Measurements from ENCODE around the gene VWA5B1.

The VWA5B1 gene

GRCh38 chr1:20324704-20325406 lies 34.2 kb downstream of the VWA5B1 start:
- Histone ChIP-seq H3K79me2 (ENCODE audit: control insufficient read depth, insufficient read depth, low read length) (no peaks in the 10 kb centered on the region), H3K18ac (ENCODE audit: low read length) (no peak overlapping the region), H4K5ac (ENCODE audit: low read length) (no peak overlapping the region), H3K4me1 (ENCODE audit: control insufficient read depth, low read depth, low read length) (no peaks in the 10 kb centered on the region), H3K56ac (ENCODE audit: low read length) (no peak overlapping the region), H3K27ac (ENCODE audit: low read depth, low read length) (no peak overlapping the region), H3K23ac (ENCODE audit: low read length) (no peak overlapping the region), H3K4me3 (ENCODE audit: low read length) (no peak overlapping the region), H3K79me1 (ENCODE audit: low read length) (no peaks in the 10 kb centered on the region), H2BK15ac (replicated peaks; ENCODE audit: low read depth) (no peak overlapping the region), H3K9ac (ENCODE audit: low read length) (no peak overlapping the region), H3K36me3 (ENCODE audit: control insufficient read depth, insufficient read depth, low read length) (no peaks in the 10 kb centered on the region), H3K4me2 (ENCODE audit: low read length) (no peak overlapping the region), H2AK5ac (ENCODE audit: low read length) (no peak overlapping the region), H4K8ac (ENCODE audit: low read depth, low read length) (no peak overlapping the region), H2BK5ac (ENCODE audit: low read length) (no peak overlapping the region), H3K4ac (ENCODE audit: low read depth, low read length) (no peak overlapping the region), H3K27me3 (ENCODE audit: insufficient read depth, low read length, poor library complexity) (no peaks in the 10 kb centered on the region), H2BK120ac (ENCODE audit: low read depth, low read length) (no peak overlapping the region)
- DNase-seq = no peak
- no CpG with 5 or more reads among the region's 8 CpGs for WGBS (ENCODE audit: extremely low coverage, insufficient coverage, low lambda C conversion rate)

GRCh38 chr1:20325407-20325843 lies 34.8 kb downstream of the VWA5B1 start:
- Histone ChIP-seq H3K4me2 (ENCODE audit: low read length) (no peak overlapping the region), H3K36me3 (ENCODE audit: control insufficient read depth, insufficient read depth, low read length) (no peaks in the 10 kb centered on the region), H3K4ac (ENCODE audit: low read depth, low read length) (no peak overlapping the region), H2BK120ac (ENCODE audit: low read depth, low read length) (no peak overlapping the region), H3K23ac (ENCODE audit: low read length) (no peak overlapping the region), H4K8ac (ENCODE audit: low read depth, low read length) (no peak overlapping the region), H3K4me1 (ENCODE audit: control insufficient read depth, low read depth, low read length) (no peaks in the 10 kb centered on the region), H2AK5ac (ENCODE audit: low read length) (no peak overlapping the region), H3K4me3 (ENCODE audit: low read length) (no peak overlapping the region), H3K18ac (ENCODE audit: low read length) (no peak overlapping the region), H3K27me3 (ENCODE audit: insufficient read depth, low read length, poor library complexity) (no peaks in the 10 kb centered on the region), H3K56ac (ENCODE audit: low read length) (no peak overlapping the region), H2BK5ac (ENCODE audit: low read length) (no peak overlapping the region), H3K79me1 (ENCODE audit: low read length) (no peaks in the 10 kb centered on the region), H2BK15ac (replicated peaks; ENCODE audit: low read depth) (no peak overlapping the region), H3K27ac (ENCODE audit: low read depth, low read length) (no peak overlapping the region), H4K5ac (ENCODE audit: low read length) (no peak overlapping the region), H3K9ac (ENCODE audit: low read length) (no peak overlapping the region), H3K79me2 (ENCODE audit: control insufficient read depth, insufficient read depth, low read length) (no peaks in the 10 kb centered on the region)
- no CpG with 5 or more reads among the region's 3 CpGs for WGBS (ENCODE audit: extremely low coverage, insufficient coverage, low lambda C conversion rate)
- DNase-seq = no peak

GRCh38 chr1:20325844-20326420 lies 35.3 kb downstream of the VWA5B1 start:
- Histone ChIP-seq H2BK15ac (replicated peaks; ENCODE audit: low read depth) (no peak overlapping the region), H4K5ac (ENCODE audit: low read length) (no peak overlapping the region), H2AK5ac (ENCODE audit: low read length) (no peak overlapping the region), H3K79me1 (ENCODE audit: low read length) (no peaks in the 10 kb centered on the region), H2BK5ac (ENCODE audit: low read length) (no peak overlapping the region), H3K27ac (ENCODE audit: low read depth, low read length) (no peak overlapping the region), H3K18ac (ENCODE audit: low read length) (no peak overlapping the region), H3K9ac (ENCODE audit: low read length) (no peak overlapping the region), H3K4ac (ENCODE audit: low read depth, low read length) (no peak overlapping the region), H3K4me3 (ENCODE audit: low read length) (no peak overlapping the region), H3K79me2 (ENCODE audit: control insufficient read depth, insufficient read depth, low read length) (no peaks in the 10 kb centered on the region), H3K36me3 (ENCODE audit: control insufficient read depth, insufficient read depth, low read length) (no peaks in the 10 kb centered on the region), H2BK120ac (ENCODE audit: low read depth, low read length) (no peak overlapping the region), H3K27me3 (ENCODE audit: insufficient read depth, low read length, poor library complexity) (no peaks in the 10 kb centered on the region), H3K4me1 (ENCODE audit: control insufficient read depth, low read depth, low read length) (no peaks in the 10 kb centered on the region), H3K56ac (ENCODE audit: low read length) (no peak overlapping the region), H3K4me2 (ENCODE audit: low read length) (no peak overlapping the region), H4K8ac (ENCODE audit: low read depth, low read length) (no peak overlapping the region), H3K23ac (ENCODE audit: low read length) (no peak overlapping the region)
- 100% methylated on average over 1 of the region's 3 CpGs for WGBS (ENCODE audit: extremely low coverage, insufficient coverage, low lambda C conversion rate)
- no peak for DNase-seq

- no peak overlapping the region for H3K18ac ChIP-seq (ENCODE audit: low read length)
- no peaks in the 10 kb centered on the region for H3K36me3 ChIP-seq (ENCODE audit: control insufficient read depth, insufficient read depth, low read length)
- no CpG with 5 or more reads among the region's 6 CpGs for WGBS (ENCODE audit: extremely low coverage, insufficient coverage, low lambda C conversion rate)
- H2BK5ac ChIP-seq (ENCODE audit: low read length) = no peak overlapping the region
- no peak overlapping the region for H3K4me2 ChIP-seq (ENCODE audit: low read length)
- H2BK15ac ChIP-seq (replicated peaks; ENCODE audit: low read depth) = no peak overlapping the region
- no peaks in the 10 kb centered on the region for H3K79me1 ChIP-seq (ENCODE audit: low read length)
- no peaks in the 10 kb centered on the region for H3K27me3 ChIP-seq (ENCODE audit: insufficient read depth, low read length, poor library complexity)
- no peak overlapping the region for H3K9ac ChIP-seq (ENCODE audit: low read length)
- no peak overlapping the region for H4K5ac ChIP-seq (ENCODE audit: low read length)
- no peak overlapping the region for H3K27ac ChIP-seq (ENCODE audit: low read depth, low read length)
- H3K79me2 ChIP-seq (ENCODE audit: control insufficient read depth, insufficient read depth, low read length) = no peaks in the 10 kb centered on the region
- DNase-seq = no peak
- H3K56ac ChIP-seq (ENCODE audit: low read length) = no peak overlapping the region
- H2BK120ac ChIP-seq (ENCODE audit: low read depth, low read length) = no peak overlapping the region
- no peak overlapping the region for H4K8ac ChIP-seq (ENCODE audit: low read depth, low read length)
- no peak overlapping the region for H3K23ac ChIP-seq (ENCODE audit: low read length)
- H3K4ac ChIP-seq (ENCODE audit: low read depth, low read length) = no peak overlapping the region
- H3K4me1 ChIP-seq (ENCODE audit: control insufficient read depth, low read depth, low read length) = no peaks in the 10 kb centered on the region
- no peak overlapping the region for H2AK5ac ChIP-seq (ENCODE audit: low read length)
- no peak overlapping the region for H3K4me3 ChIP-seq (ENCODE audit: low read length)
Observed at GRCh38 chr1:20327467-20327866, 36.8 kb downstream of the VWA5B1 start.

GRCh38 chr1:20328201-20328600 lies 37.5 kb downstream of the VWA5B1 start:
- Histone ChIP-seq H3K23ac (ENCODE audit: low read length) (no peak overlapping the region), H3K56ac (ENCODE audit: low read length) (no peak overlapping the region), H2BK15ac (replicated peaks; ENCODE audit: low read depth) (no peak overlapping the region), H3K27me3 (ENCODE audit: insufficient read depth, low read length, poor library complexity) (no peaks in the 10 kb centered on the region), H3K4me2 (ENCODE audit: low read length) (no peak overlapping the region), H2AK5ac (ENCODE audit: low read length) (no peak overlapping the region), H3K4ac (ENCODE audit: low read depth, low read length) (no peak overlapping the region), H4K8ac (ENCODE audit: low read depth, low read length) (no peak overlapping the region), H2BK5ac (ENCODE audit: low read length) (no peak overlapping the region), H3K79me1 (ENCODE audit: low read length) (no peaks in the 10 kb centered on the region), H3K4me1 (ENCODE audit: control insufficient read depth, low read depth, low read length) (no peaks in the 10 kb centered on the region), H2BK120ac (ENCODE audit: low read depth, low read length) (no peak overlapping the region), H4K5ac (ENCODE audit: low read length) (no peak overlapping the region), H3K27ac (ENCODE audit: low read depth, low read length) (no peak overlapping the region), H3K18ac (ENCODE audit: low read length) (no peak overlapping the region), H3K36me3 (ENCODE audit: control insufficient read depth, insufficient read depth, low read length) (no peaks in the 10 kb centered on the region), H3K79me2 (ENCODE audit: control insufficient read depth, insufficient read depth, low read length) (no peaks in the 10 kb centered on the region), H3K9ac (ENCODE audit: low read length) (no peak overlapping the region), H3K4me3 (ENCODE audit: low read length) (no peak overlapping the region)
- no CpG with 5 or more reads among the region's 7 CpGs for WGBS (ENCODE audit: extremely low coverage, insufficient coverage, low lambda C conversion rate)
- DNase-seq = no peak
